HFFc6 (cell line): Measurements from ENCODE around the gene SIRPA. TPM values are rescaled to one million over a fixed set of nuclear protein-coding genes. Genes with fewer than 3 reads are reported as not detected.

Experiments used
- DNase-seq: peaks from one replicate; pipeline ENCODE4 v3.0.0-alpha.2; 2018
- H3K27ac Mint-ChIP-seq: 2 replicates; pipeline ENCODE4 v1.8.0; 2020; ENCODE audit warnings: mild to moderate bottlenecking, mixed read lengths
- H3K27me3 Mint-ChIP-seq: 2 replicates; pipeline ENCODE4 v1.8.0; 2021; ENCODE audit warnings: mild to moderate bottlenecking, moderate library complexity, mixed read lengths; ENCODE audit not compliant: insufficient read depth
- H3K36me3 Mint-ChIP-seq: 2 replicates; pipeline ENCODE4 v1.8.0; 2021; ENCODE audit warnings: low read depth, mixed read lengths
- H3K4me1 Mint-ChIP-seq: 2 replicates; pipeline ENCODE4 v1.8.0; 2020; ENCODE audit warnings: low read depth, mixed read lengths
- H3K4me3 Mint-ChIP-seq: 2 replicates; pipeline ENCODE4 v1.8.0; 2020; ENCODE audit warnings: mild to moderate bottlenecking, moderate library complexity, mixed read lengths
- H3K9me3 Mint-ChIP-seq: 2 replicates; pipeline ENCODE4 v1.8.0; 2020; ENCODE audit warnings: mild to moderate bottlenecking, mixed read lengths
- total RNA-seq, 6 experiments: library from RNA; stranded (reverse); fragmentation: NEBNext Ultra II Directional; extraction: Animal tissue kit (Norgen Biotek cat#: 25700); gene quantifications; 2 replicates in 1 of 6; 3 replicates in 5 of 6; pipeline ENCODE4 v1.2.3, GENCODE V29; 2021
- TF ChIP-seq, protein P1 (sequence below): fragments of 200-600 bp; sonication (generic); IDR thresholded peaks from 2 replicates; pipeline ENCODE4 v1.5.0; 2021; ENCODE audit warnings: antibody characterized with exemption, mild to moderate bottlenecking

The SIRPA gene
- total RNA-seq, 6 experiments from 2014 or later = 44.0 to 66.2 (median 47.5) TPM

DNA sequence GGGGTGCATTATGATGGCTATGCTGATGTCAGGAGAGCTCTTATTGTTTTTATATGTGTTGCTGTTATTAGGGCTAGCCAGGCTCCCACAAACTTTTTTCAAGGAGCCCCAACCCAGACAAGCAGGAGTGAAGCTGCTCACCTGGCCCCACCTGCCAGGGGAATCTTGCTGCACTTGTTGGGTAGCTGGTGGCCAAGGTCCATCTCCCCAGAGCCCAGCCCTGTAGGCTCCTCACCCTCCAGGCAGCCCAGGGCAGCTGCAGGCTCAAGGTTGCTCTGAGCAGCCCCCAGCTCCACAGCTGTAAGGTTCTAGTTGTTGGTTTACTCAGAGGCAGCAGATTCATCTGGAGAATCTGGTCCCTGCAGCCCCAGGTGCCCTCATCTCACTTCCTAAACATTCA, 46.8 kb upstream of the SIRPA start:
- Mint-ChIP-seq H3K4me1 (peaks cover 7% of the 10 kb centered on the region; the same call in 1 of the 2 replicates), H3K36me3 (0 out of 2 replicates have a peak, but pooled peaks cover 4% of the 10 kb centered on the region), H3K9me3 (no peaks in the 10 kb centered on the region), H3K27ac (no peak overlapping the region), H3K4me3 (no peak overlapping the region), H3K27me3 (peaks cover 32% of the 10 kb centered on the region)
- DNase-seq = no peak
- TF ChIP-seq, protein P1, sequence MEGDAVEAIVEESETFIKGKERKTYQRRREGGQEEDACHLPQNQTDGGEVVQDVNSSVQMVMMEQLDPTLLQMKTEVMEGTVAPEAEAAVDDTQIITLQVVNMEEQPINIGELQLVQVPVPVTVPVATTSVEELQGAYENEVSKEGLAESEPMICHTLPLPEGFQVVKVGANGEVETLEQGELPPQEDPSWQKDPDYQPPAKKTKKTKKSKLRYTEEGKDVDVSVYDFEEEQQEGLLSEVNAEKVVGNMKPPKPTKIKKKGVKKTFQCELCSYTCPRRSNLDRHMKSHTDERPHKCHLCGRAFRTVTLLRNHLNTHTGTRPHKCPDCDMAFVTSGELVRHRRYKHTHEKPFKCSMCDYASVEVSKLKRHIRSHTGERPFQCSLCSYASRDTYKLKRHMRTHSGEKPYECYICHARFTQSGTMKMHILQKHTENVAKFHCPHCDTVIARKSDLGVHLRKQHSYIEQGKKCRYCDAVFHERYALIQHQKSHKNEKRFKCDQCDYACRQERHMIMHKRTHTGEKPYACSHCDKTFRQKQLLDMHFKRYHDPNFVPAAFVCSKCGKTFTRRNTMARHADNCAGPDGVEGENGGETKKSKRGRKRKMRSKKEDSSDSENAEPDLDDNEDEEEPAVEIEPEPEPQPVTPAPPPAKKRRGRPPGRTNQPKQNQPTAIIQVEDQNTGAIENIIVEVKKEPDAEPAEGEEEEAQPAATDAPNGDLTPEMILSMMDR = no peak

DNA sequence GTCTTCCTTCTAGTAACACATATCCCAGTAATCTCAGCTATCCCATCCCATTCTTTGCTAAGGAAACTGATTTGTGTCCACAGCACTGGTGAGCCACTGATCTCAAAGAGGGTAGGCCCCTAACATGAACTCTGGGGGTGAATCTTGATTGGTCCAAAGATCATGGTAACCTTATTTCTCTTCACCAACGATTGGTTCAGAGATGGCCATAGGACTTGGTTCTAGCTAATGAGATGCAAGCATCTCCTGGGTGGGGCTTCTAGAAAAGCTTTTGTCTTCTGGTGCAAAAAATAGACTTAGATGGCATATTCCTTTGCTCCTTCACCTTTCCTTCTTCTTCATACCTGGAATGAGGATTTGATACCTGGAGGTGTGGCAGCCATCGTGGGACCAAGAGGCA, 43.8 kb upstream of the SIRPA start:
- H3K4me3 Mint-ChIP-seq = no peak overlapping the region
- H3K27ac Mint-ChIP-seq = no peak overlapping the region
- H3K4me1 Mint-ChIP-seq = no peaks in the 10 kb centered on the region
- H3K36me3 Mint-ChIP-seq = 0 out of 2 replicates have a peak, but pooled peaks cover 4% of the 10 kb centered on the region
- DNase-seq = no peak
- peaks cover 26% of the 10 kb centered on the region for H3K27me3 Mint-ChIP-seq
- no peaks in the 10 kb centered on the region for H3K9me3 Mint-ChIP-seq
- TF ChIP-seq, protein P1 = no peak

DNA sequence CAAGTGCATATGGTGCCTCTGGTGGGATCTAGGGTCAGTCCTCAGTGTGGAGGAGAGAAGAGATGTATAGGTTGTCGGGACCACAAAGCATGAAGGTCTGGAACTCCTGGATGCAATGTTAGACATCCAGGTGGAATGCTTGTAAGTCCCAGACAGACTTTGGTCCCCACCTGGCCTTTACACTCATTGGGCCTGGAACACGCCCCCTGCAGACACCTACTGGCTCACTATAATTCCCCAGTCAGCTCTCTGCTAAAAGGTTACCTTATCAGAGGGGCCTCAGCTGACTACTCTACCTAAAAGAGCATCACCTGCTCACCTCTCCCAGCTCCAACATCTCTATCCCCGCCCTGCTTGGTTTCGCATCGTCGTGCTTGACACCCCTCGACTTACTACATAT, 41.7 kb upstream of the SIRPA start:
- H3K9me3 Mint-ChIP-seq = no peaks in the 10 kb centered on the region
- no peak overlapping the region for H3K27ac Mint-ChIP-seq
- no peaks in the 10 kb centered on the region for H3K36me3 Mint-ChIP-seq
- no peaks in the 10 kb centered on the region for H3K4me1 Mint-ChIP-seq
- peaks cover 13% of the 10 kb centered on the region for H3K27me3 Mint-ChIP-seq
- no peak for DNase-seq
- TF ChIP-seq, protein P1 = no peak
- no peak overlapping the region for H3K4me3 Mint-ChIP-seq

DNA sequence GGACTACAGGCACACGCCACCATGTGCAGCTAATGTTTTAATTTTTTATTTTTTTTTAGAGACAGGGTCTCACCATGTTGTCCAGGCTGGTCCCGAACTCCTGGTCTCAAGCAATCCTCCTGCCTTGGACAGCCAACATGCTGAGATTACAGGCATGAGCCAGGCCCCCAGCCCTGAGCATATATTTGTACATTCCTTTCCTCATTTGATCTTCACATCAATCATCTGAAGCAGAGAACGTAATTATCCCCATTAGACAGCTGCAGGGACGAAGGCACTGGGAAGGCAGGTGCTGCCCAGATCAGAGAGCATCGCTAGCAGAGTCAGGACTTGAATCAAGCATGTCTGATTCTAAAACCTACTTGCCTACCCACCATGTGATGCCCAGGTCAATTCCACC, 41.0 kb upstream of the SIRPA start:
- no peak for DNase-seq
- TF ChIP-seq, protein P1 = no peak
- H3K4me1 Mint-ChIP-seq = no peaks in the 10 kb centered on the region
- H3K36me3 Mint-ChIP-seq = no peaks in the 10 kb centered on the region
- no peak overlapping the region for H3K27ac Mint-ChIP-seq
- H3K9me3 Mint-ChIP-seq = no peaks in the 10 kb centered on the region
- peaks cover 13% of the 10 kb centered on the region for H3K27me3 Mint-ChIP-seq
- no peak overlapping the region for H3K4me3 Mint-ChIP-seq

DNA sequence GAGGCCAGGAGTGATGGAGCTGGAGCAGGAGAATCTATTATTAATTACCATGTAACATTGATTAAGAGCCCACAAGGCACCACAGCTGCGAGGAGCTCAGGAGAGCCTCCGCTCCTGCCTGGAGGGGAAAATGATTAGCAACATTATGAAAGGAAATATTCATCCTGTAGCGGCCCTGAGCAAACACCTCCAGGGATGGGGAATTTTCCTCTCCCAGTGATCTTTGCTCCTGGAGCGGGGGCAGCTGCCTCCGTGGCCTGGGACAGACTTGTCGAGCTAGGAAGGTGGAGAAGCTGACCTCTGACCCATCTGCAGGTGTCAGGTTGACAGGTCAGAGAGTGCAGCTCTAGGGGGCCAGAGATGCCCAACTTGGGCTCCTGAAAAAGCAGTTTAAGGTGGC, 40.1 kb upstream of the SIRPA start:
- Mint-ChIP-seq H3K9me3 (no peaks in the 10 kb centered on the region), H3K4me1 (peaks cover 7% of the 10 kb centered on the region), H3K27me3 (peaks cover 13% of the 10 kb centered on the region), H3K4me3 (no peak overlapping the region), H3K36me3 (no peaks in the 10 kb centered on the region), H3K27ac (no peak overlapping the region)
- TF ChIP-seq, protein P1 = no peak
- no peak for DNase-seq

DNA sequence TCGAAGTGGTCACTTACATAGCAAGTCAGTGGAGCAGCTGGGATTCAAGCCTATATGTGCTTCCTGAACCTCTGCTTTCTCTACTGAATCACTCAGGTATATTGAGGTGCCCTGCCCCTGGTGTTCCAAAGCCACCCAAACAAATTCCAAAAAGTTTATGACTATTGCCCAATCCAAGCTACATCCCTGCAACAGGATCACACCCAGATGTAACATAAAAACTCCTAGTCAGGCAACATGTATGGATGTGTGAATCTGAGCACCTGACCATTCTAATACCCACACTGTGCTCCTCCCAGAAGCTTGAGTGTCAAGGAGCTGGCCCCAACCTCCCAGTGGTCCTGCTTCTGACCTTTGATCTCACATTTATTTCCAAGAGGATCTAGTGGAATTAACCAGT, 39.5 kb upstream of the SIRPA start:
- no peak for DNase-seq
- H3K4me3 Mint-ChIP-seq = no peak overlapping the region
- H3K9me3 Mint-ChIP-seq = no peaks in the 10 kb centered on the region
- H3K27me3 Mint-ChIP-seq = peaks cover 13% of the 10 kb centered on the region
- TF ChIP-seq, protein P1 = no peak
- peaks cover 12% of the 10 kb centered on the region for H3K4me1 Mint-ChIP-seq
- H3K27ac Mint-ChIP-seq = no peak overlapping the region
- H3K36me3 Mint-ChIP-seq = no peaks in the 10 kb centered on the region
